GM12865 (cell line): ENCODE results near the gene HNRNPLL.
A peak's percentile ranks its signal among the peaks of the same experiment; 100 is the strongest.

Experiments
- DNase-seq: peaks from one replicate; pipeline ENCODE4 v3.0.0; 2010; ENCODE audit warnings: low read depth
- H3K4me3 ChIP-seq: 2 replicates; pipeline ENCODE4 v1.5.1; 2011; ENCODE audit warnings: mild to moderate bottlenecking, low read depth, low read length, control low read depth
- TF ChIP-seq, protein P1 (sequence below): IDR thresholded peaks from 2 replicates; pipeline ENCODE4 v1.5.1; 2011; ENCODE audit warnings: low read length, control low read depth, low read depth, inconsistent platforms; ENCODE audit not compliant: insufficient read depth; ENCODE audit errors: missing control alignments

Gene HNRNPLL

DNA sequence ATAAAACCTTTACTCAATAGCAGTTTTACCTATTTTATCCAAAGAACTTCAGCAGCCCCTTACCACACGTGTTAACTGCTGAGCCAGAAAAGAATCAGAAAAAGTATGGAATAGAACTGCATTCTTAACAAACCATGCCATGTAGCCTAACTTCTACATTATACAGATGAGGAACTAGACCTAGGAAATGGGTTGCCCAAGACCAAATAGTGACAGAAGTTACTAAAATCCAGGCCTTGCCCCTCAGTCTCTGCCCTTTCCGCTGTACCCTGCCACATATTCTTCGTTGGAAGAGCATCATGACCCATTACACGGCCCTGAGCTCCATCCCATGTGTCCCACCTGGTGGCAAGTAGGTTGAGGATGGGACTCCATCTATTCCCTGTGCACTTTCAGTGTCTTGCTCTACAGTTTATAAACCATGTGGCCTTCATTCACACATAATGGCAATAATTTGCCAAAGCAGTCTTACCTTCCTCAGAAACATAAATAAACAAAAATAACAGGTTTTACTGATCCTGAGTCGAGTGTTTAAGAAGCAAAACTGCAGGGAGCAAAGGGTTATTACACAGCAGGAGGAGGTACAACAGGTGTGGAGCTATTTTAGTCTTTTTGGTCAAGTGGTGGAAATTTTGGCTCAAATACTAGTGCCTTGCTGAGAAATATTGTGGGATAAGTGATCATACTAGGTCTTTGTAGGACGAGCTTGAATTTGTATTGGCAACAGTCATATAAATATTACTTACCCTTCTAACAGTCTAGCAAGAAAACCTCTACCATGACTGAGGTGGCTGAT lies 46.5 kb downstream of the HNRNPLL start:
- no peak overlapping the region for H3K4me3 ChIP-seq
- DNase-seq = no peak

DNA sequence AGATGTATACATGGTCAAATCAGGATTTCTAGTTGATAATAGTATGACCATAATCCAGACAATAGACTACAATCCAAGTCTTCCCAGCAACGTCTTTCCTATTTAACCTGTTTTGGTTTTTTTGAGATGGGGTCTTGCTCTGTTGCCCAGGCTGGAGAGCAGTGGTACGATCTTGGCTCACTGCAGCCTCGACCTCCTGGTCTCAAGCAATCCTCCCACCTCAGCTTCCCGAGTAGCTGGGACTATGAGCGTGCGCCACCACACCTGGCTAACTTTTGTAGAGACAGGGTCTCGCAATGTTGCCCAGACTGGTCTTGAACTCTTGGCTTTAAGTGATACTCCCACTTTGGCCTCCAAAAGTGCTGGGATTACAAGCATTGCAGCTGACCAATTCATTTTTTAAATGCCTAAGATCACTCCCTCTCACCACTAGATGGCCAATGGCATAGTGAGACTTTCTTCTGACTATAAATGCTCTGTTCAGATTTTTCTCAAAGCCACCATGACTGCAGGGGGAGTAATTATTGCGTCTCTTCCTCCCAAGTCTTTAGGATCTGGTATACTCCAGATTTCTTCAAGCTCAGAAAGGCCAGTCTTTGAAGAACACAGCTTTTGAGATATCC lies 47.6 kb downstream of the HNRNPLL start:
- no peak overlapping the region for H3K4me3 ChIP-seq
- TF ChIP-seq, protein P1, sequence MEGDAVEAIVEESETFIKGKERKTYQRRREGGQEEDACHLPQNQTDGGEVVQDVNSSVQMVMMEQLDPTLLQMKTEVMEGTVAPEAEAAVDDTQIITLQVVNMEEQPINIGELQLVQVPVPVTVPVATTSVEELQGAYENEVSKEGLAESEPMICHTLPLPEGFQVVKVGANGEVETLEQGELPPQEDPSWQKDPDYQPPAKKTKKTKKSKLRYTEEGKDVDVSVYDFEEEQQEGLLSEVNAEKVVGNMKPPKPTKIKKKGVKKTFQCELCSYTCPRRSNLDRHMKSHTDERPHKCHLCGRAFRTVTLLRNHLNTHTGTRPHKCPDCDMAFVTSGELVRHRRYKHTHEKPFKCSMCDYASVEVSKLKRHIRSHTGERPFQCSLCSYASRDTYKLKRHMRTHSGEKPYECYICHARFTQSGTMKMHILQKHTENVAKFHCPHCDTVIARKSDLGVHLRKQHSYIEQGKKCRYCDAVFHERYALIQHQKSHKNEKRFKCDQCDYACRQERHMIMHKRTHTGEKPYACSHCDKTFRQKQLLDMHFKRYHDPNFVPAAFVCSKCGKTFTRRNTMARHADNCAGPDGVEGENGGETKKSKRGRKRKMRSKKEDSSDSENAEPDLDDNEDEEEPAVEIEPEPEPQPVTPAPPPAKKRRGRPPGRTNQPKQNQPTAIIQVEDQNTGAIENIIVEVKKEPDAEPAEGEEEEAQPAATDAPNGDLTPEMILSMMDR = peak; percentile 49
- DNase-seq = peak; percentile 24

More for the DNA sequence above, 46.5 kb downstream of the HNRNPLL start:
- TF ChIP-seq, protein P1 = no peak

DNA sequence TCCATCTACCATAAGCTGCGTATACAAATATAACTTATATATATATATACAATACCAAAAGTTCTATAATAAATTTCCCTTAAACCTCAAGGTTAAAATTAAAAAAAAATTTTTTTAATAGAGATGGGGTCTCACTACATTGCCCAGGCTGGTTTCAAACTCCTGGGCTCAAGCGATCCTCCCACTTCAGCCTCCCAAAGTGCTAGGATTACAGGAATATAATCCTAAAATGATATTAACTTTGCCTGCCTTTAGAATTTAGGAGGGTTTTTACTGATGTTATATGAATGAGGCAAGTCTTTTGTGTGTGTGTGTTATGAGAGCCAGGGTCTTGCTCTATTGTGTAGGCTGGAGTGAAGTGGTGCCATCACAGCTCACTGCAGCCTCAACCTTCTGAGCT lies 49.2 kb downstream of the HNRNPLL start:
- no peak overlapping the region for H3K4me3 ChIP-seq
- DNase-seq = no peak
- TF ChIP-seq, protein P1 = no peak

DNA sequence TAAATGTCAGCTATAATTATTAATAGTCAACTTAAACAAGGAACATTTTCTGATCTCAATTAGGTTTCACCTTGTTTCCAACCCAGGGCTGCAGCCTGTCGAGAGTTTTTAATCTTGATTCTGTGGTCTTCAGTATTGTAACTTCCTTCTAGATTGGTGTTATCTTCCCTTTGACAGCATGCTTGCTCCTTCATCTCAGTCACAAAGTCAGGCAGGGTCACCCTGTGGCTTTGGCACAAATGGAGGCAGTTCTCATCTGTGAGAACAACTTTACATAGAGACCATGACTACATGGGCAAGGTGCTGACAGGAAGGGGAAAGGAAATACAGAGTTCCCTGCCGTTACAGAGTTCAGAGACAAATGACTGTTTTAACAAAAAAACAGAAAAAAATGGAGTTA lies 50.5 kb downstream of the HNRNPLL start:
- no peak overlapping the region for H3K4me3 ChIP-seq
- TF ChIP-seq, protein P1 = no peak
- no peak for DNase-seq

DNA sequence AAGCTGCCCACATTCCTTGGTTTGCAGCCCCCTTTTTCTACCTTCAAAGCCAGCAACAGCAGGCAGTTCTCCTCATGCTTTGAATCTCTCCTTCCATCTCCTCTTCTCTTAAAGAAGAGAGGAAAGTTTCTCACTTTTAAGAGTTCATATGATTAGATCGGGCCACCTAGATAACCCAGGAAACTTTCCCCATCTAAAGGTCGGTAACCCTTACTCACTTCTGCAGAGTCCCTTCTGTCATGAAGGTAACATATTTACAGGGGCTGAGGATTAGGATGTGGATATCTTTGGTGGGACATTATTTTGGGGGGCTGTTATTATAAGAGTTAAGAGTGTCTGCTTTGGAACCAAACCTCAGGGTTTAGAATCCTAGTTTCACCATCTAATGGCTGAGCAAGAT lies 51.0 kb downstream of the HNRNPLL start:
- TF ChIP-seq, protein P1 = no peak
- no peak overlapping the region for H3K4me3 ChIP-seq
- DNase-seq = no peak

DNA sequence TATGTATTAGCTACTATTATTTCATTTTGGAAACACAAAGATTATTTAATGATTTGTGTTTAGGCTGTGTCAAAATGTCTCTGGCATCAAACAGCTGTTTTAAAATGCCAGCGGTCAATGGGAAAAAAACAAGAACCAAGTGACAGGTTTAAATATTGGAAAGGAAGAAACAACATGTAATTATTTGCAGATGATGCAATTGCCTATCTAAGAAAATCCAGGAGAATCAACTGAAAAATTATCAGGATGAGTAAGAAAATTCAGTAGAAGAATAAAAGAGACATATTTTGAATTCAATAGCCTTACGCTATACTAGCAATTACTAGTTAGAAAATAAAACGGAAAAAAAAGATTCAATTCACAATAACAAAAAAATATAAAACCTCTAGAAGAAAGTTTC lies 51.6 kb downstream of the HNRNPLL start:
- DNase-seq = no peak
- TF ChIP-seq, protein P1 = no peak

DNA sequence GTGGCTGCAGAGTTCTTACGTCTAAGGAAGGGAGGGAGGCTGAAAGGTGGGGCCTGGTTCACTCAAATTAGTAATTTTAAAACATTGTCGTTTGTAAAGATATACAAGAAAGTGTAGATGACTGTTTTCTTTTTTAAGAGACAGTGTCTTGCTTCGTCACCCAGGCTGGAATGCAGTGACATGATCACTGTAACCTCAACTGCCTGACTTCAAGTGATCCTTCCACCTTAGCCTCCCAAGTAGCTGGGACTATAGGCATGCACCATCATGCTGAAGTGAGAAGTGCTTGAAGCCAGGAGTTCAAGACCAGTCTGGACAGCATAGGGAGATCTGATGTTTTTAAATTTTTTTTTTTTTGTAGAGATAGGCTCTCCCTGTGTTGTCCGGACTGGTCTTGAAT lies 52.9 kb downstream of the HNRNPLL start:
- DNase-seq = no peak
- TF ChIP-seq, protein P1 = no peak
- no peak overlapping the region for H3K4me3 ChIP-seq

More for the DNA sequence above, 51.6 kb downstream of the HNRNPLL start:
- no peak overlapping the region for H3K4me3 ChIP-seq
